ENCODE results near the gene EPS8.

The EPS8 gene

GRCh38 chr12:15690320-15690719 lies 98.9 kb downstream of the EPS8 start:
- DNase-seq (ENCODE audit: low spot score), result no peak

DNA sequence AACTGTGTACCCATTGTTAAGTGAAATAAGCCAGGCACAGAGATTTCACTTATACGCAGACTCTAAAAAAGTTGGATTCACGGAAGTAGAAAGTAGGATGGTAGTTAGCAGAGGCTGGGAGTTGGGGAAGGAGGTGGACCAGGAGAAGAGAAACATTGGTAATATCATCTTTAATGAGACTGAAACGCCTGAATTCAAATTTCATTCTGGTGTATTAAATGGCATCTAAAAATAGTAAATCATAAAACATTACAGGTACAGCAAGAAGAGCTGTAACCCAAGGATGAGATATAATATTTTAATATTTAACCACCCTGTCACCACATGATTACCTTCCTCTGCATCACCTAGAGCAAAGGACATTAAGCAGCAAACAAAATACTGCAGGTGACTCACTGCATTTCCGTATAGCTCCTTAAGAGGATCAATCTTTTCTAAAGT lies 99.4 kb downstream of the EPS8 start:
- DNase-seq (ENCODE audit: low spot score), result no peak

DNA sequence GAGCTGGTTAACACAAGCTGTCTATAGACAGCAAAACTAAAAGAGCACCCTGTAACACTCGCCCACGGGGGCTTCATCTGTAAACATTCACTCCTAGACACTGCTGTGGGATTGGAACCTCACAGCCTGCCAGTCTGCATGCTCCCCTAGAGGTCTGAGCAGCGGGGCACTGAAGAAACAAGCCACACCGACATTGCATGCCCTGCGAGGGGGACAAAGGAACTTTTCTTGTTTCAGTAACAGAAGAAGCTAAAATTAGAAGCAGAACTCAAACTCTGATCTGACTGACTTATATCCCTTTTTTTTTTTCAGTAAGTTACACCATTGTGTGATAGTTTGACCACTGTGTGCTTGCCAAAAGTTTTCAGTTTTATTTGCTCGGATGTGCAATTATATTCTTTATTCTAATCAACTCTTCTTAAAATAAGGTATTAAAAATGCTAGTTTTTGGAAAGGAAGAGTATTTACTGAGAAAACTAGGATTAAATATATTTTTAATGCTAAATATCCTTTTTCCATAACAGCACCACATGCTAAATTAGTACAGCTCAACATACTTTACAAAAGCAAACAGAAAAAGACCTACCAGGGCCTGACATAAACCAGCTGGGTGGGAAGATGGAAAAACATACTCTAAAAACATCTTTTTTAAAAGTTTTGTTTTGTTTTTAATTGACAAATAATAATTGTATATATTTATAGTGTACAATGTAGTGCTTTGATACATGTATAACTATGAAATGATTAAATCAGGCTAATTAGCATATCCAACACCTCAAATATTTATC lies 100.2 kb downstream of the EPS8 start:
- no peak for DNase-seq (ENCODE audit: low spot score)

DNA sequence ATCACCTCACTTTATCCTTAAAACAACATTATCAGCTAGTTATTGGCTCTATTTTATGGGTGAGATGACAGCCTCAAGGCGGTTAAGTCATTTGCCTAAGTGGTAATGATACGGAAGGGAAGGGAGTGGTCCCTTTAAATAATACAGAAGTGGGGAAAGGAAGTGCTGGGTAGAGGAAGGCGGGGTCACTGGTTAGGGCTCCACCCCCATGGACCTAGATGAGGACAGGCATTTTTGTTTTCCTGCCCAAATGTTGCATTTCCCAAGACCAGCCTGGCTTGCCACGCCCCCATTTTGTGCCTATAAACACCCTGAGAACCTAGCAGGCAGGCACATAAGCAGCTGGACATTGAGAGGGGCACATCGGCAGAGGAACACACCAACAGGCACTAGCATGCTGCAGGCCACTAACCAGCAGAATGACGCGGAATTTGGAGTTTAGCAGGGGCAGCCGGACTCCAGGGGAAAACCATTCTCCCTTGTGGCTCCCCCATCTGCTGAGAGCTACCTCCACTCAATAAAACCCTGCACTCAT lies 100.9 kb downstream of the EPS8 start:
- DNase-seq (ENCODE audit: low spot score), result no peak

GRCh38 chr12:15687583-15687982 lies 101.6 kb downstream of the EPS8 start:
- DNase-seq (ENCODE audit: low spot score), result no peak

DNA sequence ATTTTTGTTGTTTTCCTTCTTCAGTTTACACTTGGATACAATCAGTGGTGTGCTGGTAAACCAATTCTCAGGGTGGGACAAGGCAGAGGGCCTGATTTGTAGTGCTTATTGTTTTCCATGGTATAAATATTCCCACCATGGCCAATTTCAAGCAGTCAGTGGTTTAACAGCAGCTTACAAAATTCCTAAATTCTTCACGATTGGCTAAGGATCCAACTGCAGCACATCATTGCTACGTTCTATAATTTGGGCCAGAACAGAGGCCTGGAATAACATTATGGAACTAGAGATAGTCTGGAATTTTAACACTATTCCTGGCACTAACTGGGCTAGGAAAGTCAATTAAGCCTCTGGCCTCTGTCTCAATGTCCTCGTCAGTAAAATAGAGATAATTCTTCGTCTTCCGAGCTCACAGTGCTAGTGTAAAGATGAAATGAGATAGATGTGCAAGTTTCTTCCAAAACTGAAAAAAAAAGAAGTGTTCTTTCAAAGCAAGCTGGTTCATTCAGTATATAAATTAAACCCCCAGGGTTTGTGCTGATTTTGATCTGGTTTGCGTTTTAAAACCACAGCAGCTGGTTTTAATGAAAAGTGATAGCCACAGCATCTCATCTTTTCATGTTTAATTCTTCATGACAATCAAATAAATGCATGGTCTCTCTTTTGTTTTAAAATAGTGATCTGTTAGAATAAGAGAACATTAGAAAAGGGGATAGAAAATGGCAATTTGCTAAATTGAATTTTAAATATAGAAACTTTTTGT lies 104.1 kb downstream of the EPS8 start:
- no peak for DNase-seq (ENCODE audit: low spot score)

DNA sequence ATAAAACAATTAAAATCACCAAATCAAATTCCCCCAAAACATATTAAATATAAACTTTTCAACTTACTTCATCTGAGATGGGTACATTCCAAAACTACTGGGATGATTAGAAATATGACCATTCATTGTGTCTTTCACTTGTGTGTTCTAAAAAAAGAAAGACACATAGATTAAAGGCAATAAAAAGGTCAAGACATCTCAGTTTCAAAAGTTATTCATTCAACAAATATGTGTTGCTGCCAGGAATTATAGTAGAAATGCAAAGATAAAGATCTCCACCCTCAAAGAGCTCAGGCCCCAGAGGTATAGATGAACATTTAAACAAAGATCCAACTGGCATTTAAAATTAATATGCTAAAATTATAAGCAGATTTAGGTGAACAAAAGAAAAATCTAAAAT lies 106.4 kb downstream of the EPS8 start:
- DNase-seq (ENCODE audit: low spot score), result no peak

- no peak for DNase-seq (ENCODE audit: low spot score)
Observed at GRCh38 chr12:15679151-15679550, 110.0 kb downstream of the EPS8 start.

- DNase-seq (ENCODE audit: low spot score), result no peak
Observed at GRCh38 chr12:15677726-15678201, 111.4 kb downstream of the EPS8 start.

DNA sequence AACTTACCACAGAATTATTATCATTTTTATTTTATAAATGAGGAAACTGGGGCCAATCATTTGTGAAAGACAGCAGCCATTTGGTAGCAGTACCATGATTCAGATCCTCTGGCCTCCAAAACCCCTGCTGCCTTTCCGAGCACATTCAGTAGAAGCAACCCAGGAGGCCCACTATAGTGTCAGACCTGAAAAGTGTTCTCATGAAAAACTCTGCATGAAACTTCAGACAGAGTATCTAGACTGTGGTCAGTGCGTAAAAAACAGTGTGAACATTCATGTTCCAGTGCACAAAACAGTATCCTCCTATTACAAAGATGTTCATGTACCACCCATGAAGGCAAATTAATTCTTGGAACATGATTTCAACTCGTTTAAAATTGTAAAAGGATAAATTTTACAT lies 112.0 kb downstream of the EPS8 start:
- no peak for DNase-seq (ENCODE audit: low spot score)

DNA sequence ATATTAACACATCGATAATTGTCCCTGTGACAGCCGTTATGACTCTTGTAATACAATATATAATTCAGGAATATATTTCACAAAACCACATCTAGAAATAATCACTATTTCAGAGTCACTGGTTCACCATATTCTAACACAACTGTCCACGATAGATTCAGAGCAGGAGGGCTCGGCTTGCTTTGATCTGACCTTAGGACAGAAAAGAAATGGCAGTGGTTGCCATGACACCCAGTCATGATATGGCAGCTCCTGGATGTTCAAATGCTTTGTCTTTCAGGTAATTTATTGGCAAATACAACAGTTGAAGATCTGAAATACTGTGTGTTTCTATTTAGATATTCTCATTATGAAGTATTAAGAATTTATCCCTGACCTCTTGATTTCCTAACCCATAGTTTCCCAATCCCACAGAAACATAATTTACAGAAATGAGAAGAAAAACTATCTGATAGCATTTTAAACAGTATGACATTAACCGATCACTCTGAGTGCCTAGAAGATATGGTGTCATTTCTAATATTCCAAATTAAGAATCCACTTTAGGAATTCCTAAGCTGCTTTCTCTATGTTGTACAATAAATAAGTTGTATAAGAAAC lies 116.4 kb downstream of the EPS8 start:
- no peak for DNase-seq (ENCODE audit: low spot score)

DNA sequence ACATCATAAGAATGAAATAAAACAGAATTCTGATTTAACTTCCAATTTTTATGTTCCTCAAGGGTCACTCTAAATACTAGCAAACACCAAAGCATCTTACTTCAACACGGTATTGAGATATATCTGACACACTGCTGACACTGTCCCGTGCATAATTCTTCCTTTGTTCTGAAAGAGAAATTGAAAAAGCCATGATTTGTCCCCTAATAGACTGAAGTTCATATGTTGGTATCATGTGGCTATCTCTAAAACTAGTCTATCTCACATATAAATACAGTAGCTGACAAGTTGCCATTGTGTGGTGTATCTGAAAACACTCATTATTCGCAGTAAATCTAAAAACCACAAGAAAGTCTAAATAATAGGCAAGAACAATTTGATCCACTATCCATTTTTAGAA lies 118.4 kb downstream of the EPS8 start:
- no peak for DNase-seq (ENCODE audit: low spot score)

- DNase-seq (ENCODE audit: low spot score), result no peak
Observed at GRCh38 chr12:15669256-15669948, 119.8 kb downstream of the EPS8 start.

DNA sequence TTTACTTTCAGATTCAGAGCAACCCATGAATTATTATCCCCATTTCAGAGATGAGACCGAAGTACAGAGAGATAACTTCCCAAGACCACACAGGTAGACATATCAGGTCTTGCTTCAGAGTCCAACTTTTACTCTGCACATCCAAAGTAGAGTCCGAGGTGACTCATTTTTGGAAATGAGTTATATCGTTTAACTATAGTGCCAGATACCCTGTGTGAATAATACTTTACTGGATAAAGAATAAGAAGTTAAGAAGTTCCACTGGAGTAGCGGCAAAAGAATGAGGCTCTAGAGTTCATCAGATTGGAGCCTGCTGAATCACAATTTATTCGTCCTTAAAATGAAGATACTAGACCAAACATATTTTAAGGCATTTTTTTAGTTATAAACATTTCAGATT lies 124.7 kb downstream of the EPS8 start:
- no peak for DNase-seq (ENCODE audit: low spot score)

GRCh38 chr12:15662983-15663659 lies 126.1 kb downstream of the EPS8 start:
- no peak for DNase-seq (ENCODE audit: low spot score)

- DNase-seq (ENCODE audit: low spot score), result peak; percentile 78
Observed at GRCh38 chr12:15662303-15662980, 126.7 kb downstream of the EPS8 start.

GRCh38 chr12:15651371-15651770 lies 137.8 kb downstream of the EPS8 start:
- DNase-seq (ENCODE audit: low spot score), result no peak

GRCh38 chr12:15650399-15651128 lies 138.6 kb downstream of the EPS8 start:
- no peak for DNase-seq (ENCODE audit: low spot score)

- no peak for DNase-seq (ENCODE audit: low spot score)
Observed at GRCh38 chr12:15649347-15649746, 139.8 kb downstream of the EPS8 start.

GRCh38 chr12:15648558-15648957 lies 140.6 kb downstream of the EPS8 start:
- peak; percentile 73 for DNase-seq (ENCODE audit: low spot score)
